DND-41 (cell line): ENCODE measurements around the gene GPC6.

ENCODE experiments used
- ATAC-seq: fragments of 200-7000 bp; cut with Tn5 transposase; 3 replicates; pipeline ENCODE4 v1.9.1; 2021; ENCODE audit warnings: low read depth; ENCODE audit not compliant: insufficient read depth
- DNase-seq: peaks from one replicate; pipeline ENCODE4 v3.0.0-alpha.2; 2020
- H2AFZ ChIP-seq: 2 replicates; pipeline ENCODE4 v1.6.0; 2012; ENCODE audit warnings: low read depth, low read length
- H3K27ac ChIP-seq: 2 replicates; pipeline ENCODE4 v1.5.1; 2012; ENCODE audit warnings: low read length, inconsistent platforms
- H3K27me3 ChIP-seq: fragments of 200-600 bp; sonication (generic); 2 replicates; pipeline ENCODE4 v1.6.0; 2012; ENCODE audit warnings: low read length, mild to moderate bottlenecking, inconsistent platforms; ENCODE audit not compliant: insufficient read depth, poor library complexity
- H3K36me3 ChIP-seq: 2 replicates; pipeline ENCODE4 v1.5.1; 2012; ENCODE audit warnings: low read length, inconsistent platforms; ENCODE audit not compliant: insufficient read depth
- H3K4me1 ChIP-seq: 2 replicates; pipeline ENCODE4 v1.5.1; 2012; ENCODE audit warnings: mild to moderate bottlenecking, low read length; ENCODE audit not compliant: insufficient read depth
- H3K4me2 ChIP-seq: 2 replicates; pipeline ENCODE4 v1.6.0; 2012; ENCODE audit warnings: mild to moderate bottlenecking, moderate library complexity, low read length, inconsistent platforms; ENCODE audit not compliant: insufficient read depth
- H3K4me3 ChIP-seq, 2 experiments: fragments of 200-600 bp in 1 of 2; shearing (Covaris generic) in 1 of 2; 2 replicates each; pipeline ENCODE4 v1.5.1; 2012 to 2016; ENCODE audit warnings: inconsistent platforms in 2 of 2, low read length in 2 of 2, mild to moderate bottlenecking in 2 of 2, low read depth in 1 of 2, moderate library complexity in 1 of 2
- H3K79me2 ChIP-seq: 2 replicates; pipeline ENCODE4 v1.6.0; 2012; ENCODE audit warnings: low read length, inconsistent platforms; ENCODE audit not compliant: insufficient read depth
- H3K9ac ChIP-seq: 2 replicates; pipeline ENCODE4 v1.6.0; 2012; ENCODE audit warnings: low read depth, mild to moderate bottlenecking, inconsistent platforms, low read length, moderate library complexity
- H3K9me3 ChIP-seq: 2 replicates; pipeline ENCODE4 v1.5.1; 2012; ENCODE audit warnings: low read length, moderate library complexity, mild to moderate bottlenecking, inconsistent platforms; ENCODE audit not compliant: insufficient read depth, severe bottlenecking
- H4K20me1 ChIP-seq: 2 replicates; pipeline ENCODE4 v1.6.0; 2012; ENCODE audit warnings: low read length; ENCODE audit not compliant: insufficient read depth
- EZH2 ChIP-seq: IDR thresholded peaks from 3 replicates; pipeline ENCODE4 v1.6.1; 2012; ENCODE audit warnings: borderline replicate concordance, low read depth, mild to moderate bottlenecking, moderate library complexity, low read length, inconsistent platforms; ENCODE audit not compliant: severe bottlenecking
- TF ChIP-seq, protein P1 (sequence below): IDR thresholded peaks from 2 replicates; pipeline ENCODE4 v1.5.1; 2012; ENCODE audit warnings: borderline replicate concordance, low read length, moderate library complexity, mild to moderate bottlenecking; ENCODE audit not compliant: poor library complexity, severe bottlenecking; ENCODE audit errors: extremely low read depth

The GPC6 gene

DNA sequence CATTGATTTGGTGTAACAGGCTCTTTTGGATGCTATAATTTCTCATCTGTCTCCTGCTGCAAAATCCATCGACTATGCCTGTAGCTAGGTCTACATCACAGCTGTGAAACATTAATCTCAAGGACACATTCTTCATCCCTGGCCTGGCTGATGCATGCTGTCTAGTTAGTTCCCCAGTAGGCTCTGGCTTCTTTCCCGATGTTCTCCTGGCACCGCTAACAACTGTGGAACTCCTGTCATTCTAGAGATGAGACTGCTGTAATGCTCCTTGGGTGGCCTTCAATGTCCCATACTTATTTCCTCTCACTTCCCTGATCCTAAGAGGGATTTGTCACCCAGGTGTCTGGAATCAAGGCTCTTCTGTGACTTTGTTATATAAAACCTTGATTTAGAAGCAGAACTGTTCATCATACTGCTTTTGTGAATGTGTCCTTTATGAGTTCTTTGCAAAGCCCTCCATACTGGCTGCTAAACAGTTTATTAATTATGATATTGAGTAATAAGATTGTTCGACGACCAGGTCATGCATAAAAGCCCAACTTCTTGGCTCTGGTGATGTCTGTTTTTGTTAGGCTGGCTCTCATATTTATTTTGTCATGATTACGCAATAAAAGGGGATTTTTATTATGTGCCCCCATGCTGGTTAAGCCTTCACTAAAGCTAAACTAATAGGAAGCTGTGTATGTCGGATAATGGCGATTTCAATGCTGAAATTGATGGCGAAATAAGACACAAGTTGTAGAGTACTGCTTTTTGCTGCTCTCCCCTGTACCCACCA lies 1025.4 kb downstream of the GPC6 start:
- no peak overlapping the region for H2AFZ ChIP-seq
- TF ChIP-seq, protein P1, sequence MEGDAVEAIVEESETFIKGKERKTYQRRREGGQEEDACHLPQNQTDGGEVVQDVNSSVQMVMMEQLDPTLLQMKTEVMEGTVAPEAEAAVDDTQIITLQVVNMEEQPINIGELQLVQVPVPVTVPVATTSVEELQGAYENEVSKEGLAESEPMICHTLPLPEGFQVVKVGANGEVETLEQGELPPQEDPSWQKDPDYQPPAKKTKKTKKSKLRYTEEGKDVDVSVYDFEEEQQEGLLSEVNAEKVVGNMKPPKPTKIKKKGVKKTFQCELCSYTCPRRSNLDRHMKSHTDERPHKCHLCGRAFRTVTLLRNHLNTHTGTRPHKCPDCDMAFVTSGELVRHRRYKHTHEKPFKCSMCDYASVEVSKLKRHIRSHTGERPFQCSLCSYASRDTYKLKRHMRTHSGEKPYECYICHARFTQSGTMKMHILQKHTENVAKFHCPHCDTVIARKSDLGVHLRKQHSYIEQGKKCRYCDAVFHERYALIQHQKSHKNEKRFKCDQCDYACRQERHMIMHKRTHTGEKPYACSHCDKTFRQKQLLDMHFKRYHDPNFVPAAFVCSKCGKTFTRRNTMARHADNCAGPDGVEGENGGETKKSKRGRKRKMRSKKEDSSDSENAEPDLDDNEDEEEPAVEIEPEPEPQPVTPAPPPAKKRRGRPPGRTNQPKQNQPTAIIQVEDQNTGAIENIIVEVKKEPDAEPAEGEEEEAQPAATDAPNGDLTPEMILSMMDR = no peak
- no peak for TF ChIP-seq EZH2
- H3K9me3 ChIP-seq = no peaks in the 10 kb centered on the region
- no peak for DNase-seq
- H4K20me1 ChIP-seq = no peaks in the 10 kb centered on the region
- no peaks in the 10 kb centered on the region for H3K79me2 ChIP-seq
- H3K27me3 ChIP-seq = no peaks in the 10 kb centered on the region
- no peak overlapping the region for H3K27ac ChIP-seq
- no peaks in the 10 kb centered on the region for H3K36me3 ChIP-seq
- ATAC-seq = no peak
- no peaks in the 10 kb centered on the region for H3K4me1 ChIP-seq
- no peak overlapping the region for H3K4me2 ChIP-seq
- no peak overlapping the region for H3K9ac ChIP-seq
- no peak overlapping the region for H3K4me3 ChIP-seq

DNA sequence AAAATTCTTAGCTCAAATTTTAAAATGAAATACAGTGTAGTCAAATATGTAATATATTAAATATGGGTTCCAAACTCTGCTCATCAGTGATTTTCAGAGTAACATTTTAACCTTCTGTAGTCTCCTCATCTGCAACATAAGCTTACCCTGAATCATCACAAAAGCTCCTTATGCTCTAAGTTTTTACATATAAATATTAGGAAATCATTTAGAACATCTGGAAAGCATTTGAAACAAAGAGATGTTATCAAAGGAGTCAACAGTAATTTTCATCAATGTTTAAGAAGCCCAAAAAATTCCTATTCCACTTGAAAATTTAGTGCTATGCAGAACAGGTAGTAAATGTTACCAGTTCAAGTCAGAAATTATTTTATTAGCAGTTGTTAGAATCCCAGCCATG lies 1028.1 kb downstream of the GPC6 start:
- Histone ChIP-seq H4K20me1 (no peaks in the 10 kb centered on the region), H3K4me1 (no peaks in the 10 kb centered on the region), H3K4me3 (no peak overlapping the region), H2AFZ (no peak overlapping the region), H3K27ac (no peak overlapping the region), H3K27me3 (no peaks in the 10 kb centered on the region), H3K9me3 (no peaks in the 10 kb centered on the region), H3K4me2 (no peak overlapping the region), H3K36me3 (no peaks in the 10 kb centered on the region), H3K9ac (no peak overlapping the region), H3K79me2 (no peaks in the 10 kb centered on the region)
- no peak for TF ChIP-seq EZH2
- TF ChIP-seq, protein P1 = no peak
- DNase-seq = no peak
- no peak for ATAC-seq

DNA sequence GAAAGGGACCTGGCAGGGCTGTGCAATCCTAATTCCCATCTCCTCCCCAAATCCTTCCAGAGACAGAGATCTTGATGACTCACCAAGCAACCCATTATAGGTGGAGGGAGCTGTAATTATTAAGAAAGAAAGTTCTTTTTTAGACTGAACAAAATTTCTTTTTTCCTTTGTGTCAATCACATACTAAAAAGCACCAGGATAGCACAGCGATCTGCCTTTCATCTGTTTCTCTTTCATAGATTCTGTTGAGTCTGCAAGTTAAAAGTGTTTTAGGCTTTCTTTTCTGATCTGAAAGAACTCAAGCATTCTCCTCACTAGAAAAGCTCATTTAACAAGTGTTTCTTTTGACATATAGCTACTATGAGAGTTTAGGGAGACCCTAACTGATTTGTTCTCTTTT lies 1030.1 kb downstream of the GPC6 start:
- no peaks in the 10 kb centered on the region for H3K36me3 ChIP-seq
- TF ChIP-seq, protein P1 = no peak
- no peak for TF ChIP-seq EZH2
- no peak overlapping the region for H3K4me3 ChIP-seq
- H3K27ac ChIP-seq = no peak overlapping the region
- DNase-seq (no peak), ATAC-seq (no peak)
- no peaks in the 10 kb centered on the region for H3K9me3 ChIP-seq
- H3K79me2 ChIP-seq = no peaks in the 10 kb centered on the region
- H3K27me3 ChIP-seq = no peaks in the 10 kb centered on the region
- H4K20me1 ChIP-seq = no peaks in the 10 kb centered on the region
- no peaks in the 10 kb centered on the region for H3K4me1 ChIP-seq
- no peak overlapping the region for H3K4me2 ChIP-seq
- H3K9ac ChIP-seq = no peak overlapping the region
- H2AFZ ChIP-seq = no peak overlapping the region
